Breast epithelium (tissue), 3 donors: ENCODE results near the gene PLXNA4.

Source experiments
- CTCF ChIP-seq, 3 donors: fragments of 450-650 bp; IDR thresholded peaks; one replicate each; pipeline ENCODE4 v1.5.1; 2016 to 2017; ENCODE audit warnings: antibody characterized with exemption in 3 of 3, mild to moderate bottlenecking in 3 of 3, moderate library complexity in 3 of 3
- POLR2A ChIP-seq: fragments of 450-650 bp; IDR thresholded peaks from one replicate; pipeline ENCODE4 v1.6.1; 2016; ENCODE audit warnings: antibody characterized with exemption, mild to moderate bottlenecking, moderate library complexity

- no peak for TF ChIP-seq CTCF (IDR thresholded peaks at IDR 0.05)
- no peak for TF ChIP-seq POLR2A
These were observed 373.2 kb downstream of the PLXNA4 start for GRCh38 chr7:132203021-132203420.
